ENCODE measurements around the gene EXOC6.

Gene EXOC6

DNA sequence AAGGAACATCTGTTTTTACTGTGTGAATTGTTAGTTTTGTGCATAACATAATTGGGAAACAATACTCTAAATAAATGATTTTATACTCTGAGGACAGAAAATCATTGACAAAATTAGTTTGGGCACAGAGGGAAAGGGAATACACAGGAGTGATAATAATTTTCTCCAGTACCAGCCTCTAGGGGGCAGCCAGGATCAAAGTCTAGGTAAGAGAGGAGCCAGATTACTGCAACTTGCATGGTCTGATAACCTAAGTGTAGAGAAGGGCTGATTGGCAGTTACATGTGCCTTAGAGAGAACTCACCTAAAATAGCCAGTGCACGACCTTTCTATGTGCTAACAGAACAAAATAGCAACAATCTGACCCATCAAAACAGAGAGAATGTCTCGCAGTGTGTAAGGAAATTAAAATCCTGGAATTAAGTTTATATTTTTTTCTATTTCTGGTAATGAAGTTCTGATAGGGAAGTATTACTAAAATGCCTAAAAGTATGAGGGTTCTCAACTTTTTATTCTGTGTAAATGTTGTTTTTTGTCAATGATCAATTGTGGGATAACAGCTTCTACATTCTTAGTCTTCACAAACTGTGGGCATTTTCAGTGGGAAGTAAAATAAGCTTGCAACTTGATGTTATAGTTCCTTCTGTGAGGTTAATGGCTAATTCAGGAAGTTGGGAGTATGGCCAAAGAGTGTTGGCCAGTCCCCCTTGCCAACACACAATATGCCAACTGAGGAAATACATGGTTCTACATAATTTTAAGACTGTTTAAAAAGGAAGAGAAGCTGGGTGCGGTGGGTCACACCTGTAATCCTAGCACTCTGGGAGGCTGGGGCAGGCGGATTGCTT lies 66.4 kb downstream of the EXOC6 start:
- H3K27ac ChIP-seq, result no peak overlapping the region
- peak; percentile 89 for TF ChIP-seq CTCF (IDR thresholded peaks at IDR 0.05)
- TF ChIP-seq ZFX (IDR thresholded peaks at IDR 0.05; ENCODE audit: borderline replicate concordance), result no peak

DNA sequence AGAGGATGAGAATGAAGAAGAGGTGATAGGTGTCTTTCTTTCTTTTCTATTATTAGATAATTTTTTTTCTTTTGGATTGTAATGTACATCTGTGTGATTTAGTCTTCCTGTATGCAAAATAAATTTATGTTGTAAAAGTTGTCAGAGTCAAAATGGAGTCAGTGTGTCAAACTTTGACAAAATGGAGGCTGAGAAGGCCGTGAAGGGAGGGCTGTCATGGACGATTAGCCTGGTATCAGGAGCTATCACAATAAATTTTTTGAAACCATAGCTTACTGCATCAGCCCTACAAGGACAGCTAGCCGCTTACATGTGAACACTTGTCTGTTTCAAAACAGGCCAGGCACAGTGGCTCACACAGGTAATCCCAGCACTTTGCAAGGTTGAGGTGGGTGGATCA lies 67.6 kb downstream of the EXOC6 start:
- no peak overlapping the region for H3K27ac ChIP-seq
- TF ChIP-seq CTCF (IDR thresholded peaks at IDR 0.05) (no peak), ZFX (IDR thresholded peaks at IDR 0.05; ENCODE audit: borderline replicate concordance) (no peak)

DNA sequence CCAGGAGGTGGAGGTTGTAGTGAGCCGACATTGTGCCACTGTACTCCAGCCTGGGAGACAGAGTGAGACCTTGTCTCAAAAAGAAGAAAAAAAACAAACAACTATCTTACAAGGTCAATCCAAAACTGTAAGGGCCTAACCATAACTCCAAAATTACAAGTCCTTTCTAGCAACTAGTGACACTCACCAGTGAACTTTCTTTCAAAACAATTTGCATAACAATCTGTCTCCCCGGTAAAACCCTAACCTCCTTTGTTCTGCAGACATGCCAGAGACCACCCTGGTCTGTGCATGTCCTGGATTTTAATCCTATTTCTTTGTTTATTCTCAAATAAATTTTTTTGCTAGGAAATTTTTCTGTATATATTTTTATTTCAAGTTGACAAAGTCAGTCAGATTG lies 68.1 kb downstream of the EXOC6 start:
- TF ChIP-seq ZFX (IDR thresholded peaks at IDR 0.05; ENCODE audit: borderline replicate concordance), result no peak
- TF ChIP-seq CTCF (IDR thresholded peaks at IDR 0.05), result no peak
- H3K27ac ChIP-seq, result no peak overlapping the region

- no peak overlapping the region for H3K27ac ChIP-seq
- no peak for TF ChIP-seq ZFX (IDR thresholded peaks at IDR 0.05; ENCODE audit: borderline replicate concordance)
- no peak for TF ChIP-seq CTCF (IDR thresholded peaks at IDR 0.05)
Measured at GRCh38 chr10:92918603-92919002, 70.3 kb downstream of the EXOC6 start.

GRCh38 chr10:92920866-92921265 lies 72.5 kb downstream of the EXOC6 start:
- H3K27ac ChIP-seq, result no peak overlapping the region
- TF ChIP-seq CTCF (IDR thresholded peaks at IDR 0.05), result no peak
- no peak for TF ChIP-seq ZFX (IDR thresholded peaks at IDR 0.05; ENCODE audit: borderline replicate concordance)

DNA sequence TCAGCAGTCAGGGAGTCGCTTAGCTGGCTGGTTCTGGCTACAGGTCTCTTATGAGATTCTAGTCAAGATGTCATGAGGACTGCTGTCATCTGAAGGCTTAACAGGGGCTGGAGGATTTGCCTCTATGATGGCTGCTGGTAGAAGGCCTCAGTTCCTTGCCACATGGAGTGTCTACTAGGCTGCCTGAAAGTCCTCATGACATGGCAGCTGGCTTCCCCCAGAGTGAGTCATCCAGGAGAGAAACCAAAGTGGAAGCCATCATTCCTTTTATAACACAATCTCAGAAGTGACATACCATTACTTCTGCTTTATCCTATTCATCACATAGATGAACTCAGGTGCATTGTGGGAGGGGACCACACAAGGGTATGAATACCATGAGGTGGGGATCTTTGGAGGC lies 75.1 kb downstream of the EXOC6 start:
- TF ChIP-seq ZFX (IDR thresholded peaks at IDR 0.05; ENCODE audit: borderline replicate concordance), result no peak
- no peak for TF ChIP-seq CTCF (IDR thresholded peaks at IDR 0.05)
- H3K27ac ChIP-seq, result no peak overlapping the region

GRCh38 chr10:92929896-92930295 lies 81.6 kb downstream of the EXOC6 start:
- no peak overlapping the region for H3K27ac ChIP-seq

More at GRCh38 chr10:92929896-92930295, 81.6 kb downstream of the EXOC6 start:
- TF ChIP-seq CTCF (IDR thresholded peaks at IDR 0.05), result no peak
- TF ChIP-seq ZFX (IDR thresholded peaks at IDR 0.05; ENCODE audit: borderline replicate concordance), result no peak

All from 22Rv1 (cell line).